HG03066 (cell line): Measurements from ENCODE around the gene RBM17.
"Not testable (repeated sequence)": the region's sequence is repeated elsewhere in the genome, so short reads cannot be mapped to it uniquely, and the experiment has no call there.

Experiments used
- ATAC-seq: cut with Tn5 transposase; IDR thresholded peaks from one replicate; pipeline ENCODE4 v1.9.1; 2021; ENCODE audit warnings: low read depth; ENCODE audit not compliant: unreplicated experiment

Gene RBM17

DNA sequence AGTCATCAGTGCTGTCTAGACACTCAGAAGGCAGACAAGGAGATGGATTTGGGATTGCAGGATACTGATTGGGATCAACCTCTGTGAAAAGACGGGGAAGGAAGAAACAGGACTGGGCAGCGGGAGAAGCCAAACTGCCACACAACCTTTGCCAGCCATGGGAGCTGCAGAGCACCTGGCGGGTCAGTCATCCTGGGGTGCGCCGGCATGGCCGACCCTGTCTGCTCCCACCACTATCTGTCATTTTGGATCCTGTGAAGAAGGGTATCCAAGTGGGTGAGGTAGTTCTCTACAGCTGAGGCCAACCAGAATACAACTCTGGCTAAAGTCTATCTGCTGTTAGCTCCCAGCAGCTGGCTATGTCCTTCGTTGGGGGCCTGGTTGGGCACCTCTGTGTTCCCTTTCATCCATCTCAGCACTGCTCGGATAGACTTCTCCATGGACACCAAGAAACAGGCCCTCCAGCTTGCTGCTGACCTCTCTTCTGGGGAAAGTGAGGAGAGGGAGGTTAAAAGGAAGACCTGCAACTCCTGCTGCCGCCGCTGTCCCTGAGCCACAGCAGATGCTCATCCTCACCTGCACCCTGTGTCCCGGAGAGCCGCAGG, 11.7 kb upstream of the RBM17 start:
- ATAC-seq: no peak

DNA sequence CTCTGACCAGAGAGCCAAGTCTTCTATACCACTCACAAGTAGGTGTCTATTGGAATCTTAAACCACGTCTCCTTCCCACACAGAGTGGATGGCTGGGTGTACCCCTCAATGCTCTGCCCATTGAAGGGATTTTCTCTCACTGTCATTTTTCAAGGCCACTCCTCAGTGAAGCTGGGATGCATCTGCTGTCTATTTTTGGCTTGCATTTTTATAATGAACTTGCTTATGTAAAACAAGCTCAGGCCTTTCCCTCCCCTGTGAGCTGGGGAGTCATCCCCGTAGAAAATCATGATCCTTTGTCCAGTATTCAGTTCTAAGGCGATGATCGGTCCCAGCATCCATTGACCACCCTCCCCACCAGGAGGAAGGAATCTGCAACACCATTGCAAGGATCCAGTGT, 9.8 kb upstream of the RBM17 start:
- ATAC-seq: no peak

DNA sequence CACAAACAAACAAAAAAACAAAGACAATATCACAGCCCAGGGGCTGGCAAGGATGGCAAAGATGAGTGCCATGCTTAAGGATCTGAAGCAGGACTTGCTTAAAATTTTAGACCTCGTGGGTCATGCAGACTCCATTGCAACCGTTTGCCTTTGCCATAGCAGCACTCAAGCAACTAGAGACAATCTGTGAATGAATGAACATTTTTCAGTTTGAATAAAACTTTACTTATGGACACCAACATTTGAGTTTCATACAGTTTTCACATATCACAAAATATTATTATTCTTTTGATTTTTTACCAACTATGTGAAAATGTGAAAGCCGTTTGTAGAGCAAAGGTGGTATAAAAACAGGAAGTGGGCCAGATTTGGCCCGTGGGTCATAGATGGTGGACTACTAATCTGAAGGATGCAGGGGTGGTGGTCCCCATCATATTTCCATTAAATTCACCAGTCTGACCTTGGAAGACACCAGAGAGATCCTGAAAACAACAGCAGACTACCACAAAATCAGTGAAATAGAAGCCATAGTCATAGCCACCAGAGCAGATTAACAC, 8.3 kb upstream of the RBM17 start:
- ATAC-seq: no peak

DNA sequence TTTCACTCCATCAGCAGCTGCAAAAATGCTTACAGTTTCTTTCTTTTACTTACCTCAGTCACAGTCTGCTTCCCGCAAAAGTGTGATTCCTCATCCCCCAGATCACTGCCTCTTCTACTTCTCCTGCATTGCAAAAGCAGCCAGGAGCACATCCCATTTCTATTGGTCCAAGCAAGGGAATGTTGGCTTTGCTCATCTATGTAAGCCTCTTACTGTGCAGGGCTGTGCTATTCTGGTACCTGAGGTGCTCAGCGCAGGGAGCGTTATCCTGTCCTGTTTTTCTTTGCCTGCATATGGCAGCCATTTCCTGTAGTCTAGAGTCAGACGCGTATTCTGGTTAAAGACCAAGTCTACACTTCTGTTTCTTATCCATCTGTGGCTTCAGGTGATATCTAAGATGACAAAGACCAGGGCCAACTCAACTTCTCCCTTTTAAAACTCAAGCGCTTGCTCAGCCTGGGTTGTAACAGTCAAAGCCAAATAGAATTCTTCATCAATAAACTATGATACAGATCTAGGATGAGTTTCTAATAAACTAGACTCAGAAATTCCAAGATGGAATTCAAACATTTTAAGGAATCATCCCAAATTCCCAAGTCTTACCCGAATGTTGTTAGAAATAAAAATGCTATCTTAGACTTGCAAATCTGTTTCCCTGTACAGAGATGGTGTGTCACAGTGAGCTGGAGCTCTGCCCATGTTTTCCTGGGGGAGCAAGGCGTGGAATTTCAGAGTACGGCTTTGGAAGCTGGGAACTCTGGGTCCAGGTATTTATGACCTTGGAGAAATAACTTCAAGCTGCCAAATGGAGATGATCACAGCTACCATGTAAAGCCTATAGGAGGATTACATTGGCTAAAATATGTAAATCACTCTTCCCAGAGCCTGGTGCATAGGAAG, 6.1 kb upstream of the RBM17 start:
- ATAC-seq: no peak

DNA sequence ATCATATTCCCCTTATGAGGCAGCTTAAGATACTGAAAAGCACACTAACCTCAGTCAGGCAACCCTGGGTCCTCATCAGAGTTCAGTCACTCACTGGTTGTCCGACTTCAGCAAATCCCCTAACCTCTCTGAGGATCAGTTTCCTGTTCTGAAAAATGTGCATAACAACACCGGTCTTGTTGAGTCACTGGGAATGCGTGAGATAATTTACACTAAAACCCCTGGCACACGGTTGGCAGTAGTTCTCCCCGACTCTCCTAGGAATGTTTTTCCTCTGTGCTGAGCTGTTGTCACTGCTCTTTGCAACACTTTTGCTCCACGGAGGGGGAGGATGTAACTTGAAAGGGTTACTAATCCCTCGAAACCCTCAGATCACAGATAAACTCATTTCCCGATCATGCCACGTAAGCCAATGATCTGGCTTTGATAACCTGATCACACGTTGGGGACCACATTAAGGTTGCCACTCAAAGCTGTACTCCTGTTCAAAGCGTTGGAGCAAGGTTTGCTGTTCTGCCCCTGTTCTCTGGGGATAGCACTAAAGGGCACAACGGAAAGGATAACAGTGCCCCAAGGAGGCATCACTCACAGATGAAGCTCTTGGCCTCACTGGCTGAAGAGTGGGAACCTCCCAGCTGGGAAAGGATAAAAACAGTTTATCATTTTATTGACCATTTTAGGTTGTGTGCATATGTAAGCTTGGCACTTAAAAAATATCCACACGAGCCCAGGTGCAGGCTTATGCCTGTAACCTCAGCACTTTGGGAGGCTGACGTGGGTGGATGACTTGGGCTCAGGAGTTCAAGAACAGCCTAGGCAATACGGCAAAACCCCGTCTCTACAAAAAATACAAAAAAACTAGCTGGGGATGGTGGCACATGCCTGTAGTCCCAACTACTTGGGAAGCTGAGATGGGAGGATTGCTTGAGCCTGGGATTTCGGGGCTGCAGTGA, 5.0 kb upstream of the RBM17 start:
- no peak for ATAC-seq

DNA sequence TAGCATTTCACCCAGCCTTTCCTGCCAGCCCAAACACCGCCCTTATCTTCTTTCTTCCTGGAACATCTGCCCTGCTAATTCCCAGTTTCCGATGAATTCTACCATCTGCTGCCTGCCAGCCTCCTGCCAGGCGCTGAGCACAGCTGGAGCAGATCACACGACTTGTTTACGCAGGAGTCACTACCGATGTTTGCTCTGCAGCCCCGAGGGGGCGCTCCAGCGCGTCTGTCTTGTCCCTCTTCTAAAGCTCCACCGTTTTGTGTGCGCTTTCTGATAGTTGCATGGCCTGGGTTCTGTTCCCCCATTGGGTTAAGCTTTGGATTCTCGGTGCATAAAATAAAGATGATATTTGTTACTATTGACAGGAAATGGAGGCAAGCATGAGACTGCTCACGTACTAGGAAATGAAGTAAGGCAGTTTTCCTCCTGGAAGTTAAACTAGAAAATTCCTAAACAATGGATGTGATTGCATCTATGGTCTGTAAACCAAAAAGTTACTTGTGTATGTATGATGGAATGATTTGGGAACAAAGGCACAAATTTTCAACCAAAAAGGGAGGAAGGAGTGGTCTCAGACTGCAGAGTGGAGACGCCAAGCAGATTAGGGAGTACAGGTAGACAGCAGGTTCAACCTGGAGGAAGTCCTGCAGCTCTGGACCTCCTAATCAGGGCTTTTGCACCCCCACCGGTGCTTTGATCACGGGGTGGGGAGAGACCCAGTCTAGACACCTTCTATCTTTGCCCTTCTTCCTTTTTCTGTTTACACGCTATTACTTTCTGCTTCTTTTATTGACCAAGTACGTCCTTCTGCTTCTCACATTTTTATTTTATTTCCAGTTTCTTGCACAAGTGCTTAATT, 2.2 kb upstream of the RBM17 start:
- ATAC-seq: peak; percentile 51

DNA sequence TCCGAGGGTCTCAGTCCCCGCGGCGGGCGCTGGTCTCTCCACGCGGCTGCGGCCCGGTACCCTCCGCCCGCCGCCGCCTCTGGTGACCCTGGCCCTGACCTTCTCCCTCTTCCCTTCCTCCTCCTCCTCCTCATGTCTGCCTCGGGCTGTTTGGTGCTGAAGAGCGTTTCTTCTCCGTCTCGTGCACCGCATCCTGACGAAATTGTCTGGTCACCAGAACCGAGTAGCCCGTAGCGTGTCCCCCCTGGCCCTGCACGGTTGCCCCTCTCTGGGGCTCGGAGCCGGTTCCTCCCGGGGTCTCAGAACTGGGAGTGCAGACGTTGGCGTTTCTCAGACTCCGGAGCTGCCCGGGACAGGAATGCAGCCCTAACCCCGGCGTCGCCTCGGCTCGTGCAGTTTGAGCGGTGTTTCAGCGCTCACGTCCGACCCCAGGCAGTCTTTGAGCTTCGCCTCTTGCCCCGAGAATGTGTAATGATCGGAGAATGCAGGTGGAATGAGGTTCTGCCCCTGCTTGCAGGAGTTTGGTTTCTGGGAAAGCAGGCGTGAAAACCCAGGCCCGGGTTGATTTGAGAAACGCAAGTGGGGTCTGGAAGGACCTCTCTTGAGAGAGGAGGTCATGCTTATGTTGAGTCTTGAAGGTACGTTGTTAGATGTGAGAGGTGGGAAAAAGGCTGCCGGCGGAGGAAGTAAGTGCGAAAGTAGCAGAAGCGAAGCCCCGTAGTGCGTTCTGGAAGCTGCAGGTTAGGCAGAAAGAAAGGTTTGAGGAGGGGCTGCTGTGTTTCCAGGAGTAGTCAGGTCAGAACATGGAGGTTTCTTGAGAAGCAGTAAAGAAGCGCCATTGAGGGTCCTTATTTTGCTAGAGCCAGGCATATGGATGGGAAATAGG, 743 bp downstream of the RBM17 start:
- no peak for ATAC-seq

DNA sequence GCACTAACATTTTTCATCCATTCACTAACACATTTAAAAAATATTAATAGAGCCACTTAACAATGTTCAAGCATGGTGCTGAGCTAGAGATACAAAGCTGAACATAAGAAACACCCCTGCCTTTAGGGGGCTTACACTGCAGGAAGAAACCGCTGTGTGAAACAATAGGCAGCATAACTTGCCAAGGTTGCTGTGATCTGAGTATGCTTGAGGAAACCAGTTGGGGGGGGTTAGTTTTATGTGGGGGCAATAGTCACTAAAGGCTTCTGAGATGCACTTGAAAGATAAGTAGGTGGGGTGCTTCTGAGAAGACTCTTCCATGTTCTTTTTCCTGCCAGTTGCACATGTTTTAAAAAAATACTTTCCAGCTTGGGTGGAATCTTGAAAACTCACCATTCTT, 2.8 kb downstream of the RBM17 start:
- ATAC-seq: no peak

DNA sequence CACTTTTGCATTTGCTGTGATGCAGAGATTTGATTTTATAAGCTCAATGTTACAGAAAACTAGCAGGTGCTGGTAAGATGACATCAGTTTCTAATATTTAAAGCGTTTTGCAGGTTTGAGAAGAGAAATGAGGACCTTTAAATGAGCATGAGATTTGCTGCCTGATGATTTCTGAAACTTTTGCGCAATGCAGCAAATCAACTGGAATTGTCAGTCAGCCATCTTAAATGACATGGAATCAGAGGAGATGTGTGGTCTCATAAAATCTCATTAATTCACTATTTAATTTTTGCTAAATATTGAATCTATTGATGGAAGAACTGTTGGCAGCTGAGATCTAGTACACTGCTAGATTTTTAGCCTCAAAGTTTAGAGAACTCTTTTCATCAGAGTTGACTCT, 3.9 kb downstream of the RBM17 start:
- ATAC-seq: no peak

DNA sequence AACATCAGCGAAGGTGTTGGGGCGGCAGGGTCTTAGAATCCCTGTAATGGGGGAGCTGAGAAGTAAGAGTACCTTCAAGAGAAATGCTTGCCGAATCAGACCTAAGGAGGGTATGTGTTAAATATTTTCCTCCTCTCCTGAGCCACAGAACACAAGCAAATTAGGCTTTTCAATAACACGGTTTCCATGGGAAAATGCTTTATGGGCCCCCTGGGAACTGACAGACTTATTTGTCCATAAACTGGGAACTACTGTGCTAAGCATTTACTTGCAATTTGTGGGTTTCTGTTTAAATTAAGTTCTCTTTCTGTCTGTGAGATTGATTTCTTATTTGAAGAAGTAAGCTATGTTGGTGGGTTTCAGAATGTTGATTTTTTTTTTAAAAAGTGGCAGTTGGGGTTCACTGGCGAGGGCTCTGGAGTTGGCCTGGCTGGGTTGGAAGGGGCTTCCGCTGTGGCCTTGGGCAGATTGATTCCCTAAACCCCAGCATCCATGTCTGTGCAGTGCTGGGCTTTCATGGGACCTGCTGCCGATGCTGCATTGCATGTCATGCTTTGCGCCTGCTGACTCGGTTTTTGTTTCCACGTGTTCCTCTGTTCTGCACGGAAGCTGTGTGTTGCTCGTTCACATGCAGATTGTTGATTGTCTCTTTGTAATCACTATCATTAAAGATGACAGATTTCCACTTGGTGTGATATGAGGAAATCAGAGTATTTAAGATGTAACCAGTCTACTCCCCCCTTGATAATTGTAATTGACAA, 7.2 kb downstream of the RBM17 start:
- ATAC-seq: no peak

DNA sequence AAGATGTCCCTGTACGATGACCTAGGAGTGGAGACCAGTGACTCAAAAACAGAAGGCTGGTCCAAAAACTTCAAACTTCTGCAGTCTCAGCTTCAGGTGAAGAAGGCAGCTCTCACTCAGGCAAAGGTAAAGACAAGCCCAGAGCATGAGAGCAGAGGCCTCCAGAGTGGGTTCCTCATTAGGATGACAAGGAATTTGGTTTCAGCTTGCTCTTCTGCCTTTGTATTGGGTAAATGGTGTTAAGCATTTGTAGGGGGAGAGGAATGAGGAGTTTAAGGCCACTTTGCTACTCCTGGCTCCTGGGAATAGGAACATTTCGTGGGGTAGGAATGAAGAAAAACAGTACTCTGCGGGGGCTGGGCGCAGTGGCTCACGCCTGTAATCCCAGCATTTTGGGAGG, 8.2 kb downstream of the RBM17 start:
- no peak for ATAC-seq

DNA sequence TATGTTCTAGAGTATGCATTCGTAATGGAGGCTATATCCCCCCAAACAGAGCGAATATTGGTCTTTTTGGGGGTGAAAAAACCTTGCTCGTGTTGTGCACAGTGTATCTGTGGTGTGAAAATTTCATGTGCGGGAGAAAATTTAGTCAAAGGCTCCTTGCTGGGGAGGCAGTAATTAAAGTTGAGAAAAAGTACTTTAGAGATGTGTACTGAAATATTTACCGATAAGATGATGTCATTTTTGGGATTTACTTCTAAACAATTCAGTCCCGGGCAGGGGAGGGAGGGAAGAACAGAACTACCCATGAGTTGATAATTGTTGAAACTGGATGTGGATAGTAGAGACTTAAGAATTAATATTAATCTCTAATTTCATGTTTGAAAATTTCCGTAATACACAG, 9.3 kb downstream of the RBM17 start:
- no peak for ATAC-seq

DNA sequence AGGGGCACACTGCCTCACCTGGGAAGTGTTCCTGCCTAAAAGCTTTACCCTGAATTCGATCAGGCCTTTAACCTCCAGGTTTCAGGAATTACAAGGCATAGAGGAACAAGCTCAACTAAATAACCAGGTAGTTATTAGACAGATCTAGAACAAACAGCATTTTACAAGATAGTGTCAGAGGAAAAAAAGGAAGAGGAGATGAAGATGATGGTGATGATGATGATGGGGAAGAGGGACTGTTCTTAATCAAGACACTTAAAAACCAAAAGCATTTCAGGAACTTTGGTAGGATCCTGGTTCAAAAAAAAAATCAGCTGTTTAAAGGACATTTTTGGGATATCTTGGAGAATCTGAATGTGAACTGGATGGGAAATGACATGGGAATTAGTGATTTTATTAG, 11.5 kb downstream of the RBM17 start:
- ATAC-seq: no peak

DNA sequence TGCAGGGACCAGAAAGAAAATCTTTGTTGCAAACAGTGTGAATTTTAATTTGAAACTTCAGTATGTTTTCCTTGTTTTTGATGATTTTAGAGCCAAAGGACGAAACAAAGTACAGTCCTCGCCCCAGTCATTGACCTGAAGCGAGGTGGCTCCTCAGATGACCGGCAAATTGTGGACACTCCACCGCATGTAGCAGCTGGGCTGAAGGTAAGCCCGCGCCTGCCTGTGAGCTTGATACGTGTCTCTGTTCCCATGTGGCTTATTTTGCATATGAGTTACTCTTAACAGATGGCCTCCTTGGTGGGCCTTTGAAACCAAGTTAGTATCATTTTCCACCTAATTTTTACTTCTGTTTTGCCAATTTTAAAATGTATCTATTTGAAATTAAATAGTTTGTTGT, 12.3 kb downstream of the RBM17 start:
- ATAC-seq: peak; percentile 65

DNA sequence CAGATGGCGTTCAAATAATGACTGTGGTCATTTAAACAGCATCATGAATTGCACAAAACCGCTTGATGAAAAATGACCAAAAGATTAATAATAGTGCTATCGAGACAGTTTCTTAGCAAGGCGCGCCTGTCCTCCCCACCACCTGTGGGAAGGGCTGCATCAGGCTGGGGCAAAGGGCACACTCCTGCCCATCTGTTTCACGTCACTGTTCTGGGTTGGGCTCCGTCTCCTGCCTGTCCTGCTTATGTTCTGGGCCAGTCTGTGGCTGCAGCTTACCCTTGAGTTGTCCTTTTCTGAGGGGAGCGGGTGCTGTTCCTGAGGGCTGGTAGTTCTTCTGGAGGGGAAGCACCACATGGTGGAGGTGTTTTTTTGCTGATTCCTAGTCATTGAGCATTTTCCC, 13.3 kb downstream of the RBM17 start:
- no peak for ATAC-seq

DNA sequence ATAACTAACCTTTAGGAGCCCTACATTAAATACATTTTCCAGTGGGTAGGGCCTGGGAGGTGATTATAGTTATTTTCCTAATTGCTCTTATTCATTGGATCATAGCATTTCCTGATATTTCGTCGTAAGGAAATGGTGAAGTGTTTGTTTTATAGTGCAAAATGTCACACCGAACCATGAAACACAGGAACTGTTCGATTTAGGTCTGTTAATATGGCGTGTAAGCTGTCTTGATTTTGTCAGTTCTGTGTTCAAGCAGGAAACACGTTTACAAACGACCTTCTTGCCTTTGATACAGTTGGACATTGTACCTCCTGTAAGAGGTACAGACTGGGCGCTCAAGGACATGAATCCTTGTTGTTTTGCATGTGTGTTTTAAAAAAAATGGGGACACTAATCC, 14.8 kb downstream of the RBM17 start:
- ATAC-seq: no peak

DNA sequence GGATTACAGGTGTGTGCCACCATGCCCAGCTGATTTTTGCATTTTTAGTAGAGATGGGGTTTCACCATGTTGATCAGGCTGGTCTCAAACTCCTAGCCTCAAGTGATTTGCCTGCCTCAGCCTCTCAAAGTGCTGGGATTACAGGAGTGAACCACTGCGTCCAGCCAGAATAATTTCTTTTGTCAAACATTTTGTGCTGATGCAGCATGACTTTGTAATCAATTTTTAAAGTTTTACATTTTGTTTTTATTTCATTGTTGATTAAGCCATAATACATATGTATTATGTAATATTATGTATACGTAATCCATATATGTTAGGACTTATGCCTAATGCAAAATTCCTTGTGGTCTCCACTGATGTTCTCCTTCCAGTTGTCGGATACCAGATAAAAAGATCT, 18.8 kb downstream of the RBM17 start:
- not testable (repeated sequence) for ATAC-seq

DNA sequence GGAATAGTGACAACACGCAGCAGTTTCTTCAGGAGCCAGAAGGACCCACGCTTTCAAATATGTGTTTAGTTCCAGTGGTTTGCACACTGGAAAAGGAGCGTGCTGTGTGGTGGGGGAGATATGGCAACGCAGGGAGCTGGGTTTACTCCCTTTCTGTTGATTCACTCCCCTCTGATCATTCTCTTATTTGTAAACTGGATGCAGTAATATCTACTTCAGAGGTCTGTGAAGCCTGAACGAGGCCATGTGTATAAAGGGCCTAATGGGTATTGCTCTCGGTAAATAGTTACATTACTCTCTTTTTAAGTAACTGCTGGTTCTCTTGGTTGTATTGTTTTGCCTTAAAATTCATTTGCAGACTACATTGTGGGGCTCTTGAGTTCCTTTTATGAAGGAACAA, 19.2 kb downstream of the RBM17 start:
- ATAC-seq: no peak
